ENCODE results near the gene HP. TPM values are rescaled to one million over a fixed set of nuclear protein-coding genes. Genes with fewer than 3 reads are reported as not detected.

Gene HP
- total and polyA plus RNA-seq, 10 of the 15 experiments (the other 5 are each of a cell fraction or from before 2014, with no cell fraction given): 10.8 TPM; not detected in 9

DNA sequence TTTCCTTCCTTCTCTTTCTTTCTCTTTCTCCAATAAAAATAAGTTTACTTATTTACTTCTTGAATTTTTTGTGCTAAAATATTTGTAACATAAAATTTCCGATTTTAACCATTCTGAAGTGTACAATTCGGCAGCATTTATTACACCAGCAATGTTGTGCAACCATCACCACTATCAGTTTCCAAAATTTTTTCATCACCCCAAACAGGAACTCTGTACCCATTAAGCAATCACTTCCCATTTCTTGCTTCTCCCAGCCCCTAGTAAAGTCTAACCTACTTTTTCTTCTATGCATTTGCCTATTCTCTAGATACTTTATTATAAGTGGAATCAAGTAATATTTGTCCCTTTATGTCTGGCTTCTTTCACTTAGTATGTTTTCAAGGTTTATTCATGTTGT is 2.5 kb upstream of the HP start:
- no peak overlapping the region for H3K27ac ChIP-seq (ENCODE audit: control insufficient read depth, insufficient read depth)
- RAD21 ChIA-PET (ENCODE audit: unreplicated experiment): no interaction called here
- H3K9ac ChIP-seq (ENCODE audit: control insufficient read depth, insufficient read depth, low read length): no peak overlapping the region
- in situ Hi-C loops (cut with MboI): no loop called here
- POLR2A ChIA-PET: no interaction called here
- FAIRE-seq (no peak), ATAC-seq (no peak), DNase-seq (ENCODE audit: low read depth, low spot score) (no peak)
- SMC1A ChIA-PET (ENCODE audit: uncharacterized antibody, unreplicated experiment): no interaction called here
- no peak overlapping the region for H3K4me2 ChIP-seq (ENCODE audit: control insufficient read depth, insufficient read depth)
- no peaks in the 10 kb centered on the region for H4K20me1 ChIP-seq (ENCODE audit: control insufficient read depth, insufficient read depth)
- no peaks in the 10 kb centered on the region for H3K4me1 ChIP-seq (ENCODE audit: control insufficient read depth, insufficient read depth, low read length)
- BruUV-seq (replicated peaks): no TSS peak
- 57% methylated on average over 2 of the region's 2 CpGs for WGBS (ENCODE audit: insufficient coverage, insufficient replicate concordance, low lambda C conversion rate, missing lambda C conversion rate)
- CTCF ChIA-PET: no interaction called here
- no peaks in the 10 kb centered on the region for H3K79me2 ChIP-seq (ENCODE audit: control insufficient read depth, insufficient read depth, low read length)
- H3K36me3 ChIP-seq (ENCODE audit: control insufficient read depth in 2 of 2, insufficient read depth in 2 of 2, low read length in 1 of 2): no peaks in the 10 kb centered on the region
- no peak for TF ChIP-seq NR2F1 (conservative IDR thresholded peaks at IDR 0.05)
- no peak for TF ChIP-seq MXI1 (IDR thresholded peaks at IDR 0.05; ENCODE audit: low read depth, low read length)
- TF ChIP-seq, protein P1, sequence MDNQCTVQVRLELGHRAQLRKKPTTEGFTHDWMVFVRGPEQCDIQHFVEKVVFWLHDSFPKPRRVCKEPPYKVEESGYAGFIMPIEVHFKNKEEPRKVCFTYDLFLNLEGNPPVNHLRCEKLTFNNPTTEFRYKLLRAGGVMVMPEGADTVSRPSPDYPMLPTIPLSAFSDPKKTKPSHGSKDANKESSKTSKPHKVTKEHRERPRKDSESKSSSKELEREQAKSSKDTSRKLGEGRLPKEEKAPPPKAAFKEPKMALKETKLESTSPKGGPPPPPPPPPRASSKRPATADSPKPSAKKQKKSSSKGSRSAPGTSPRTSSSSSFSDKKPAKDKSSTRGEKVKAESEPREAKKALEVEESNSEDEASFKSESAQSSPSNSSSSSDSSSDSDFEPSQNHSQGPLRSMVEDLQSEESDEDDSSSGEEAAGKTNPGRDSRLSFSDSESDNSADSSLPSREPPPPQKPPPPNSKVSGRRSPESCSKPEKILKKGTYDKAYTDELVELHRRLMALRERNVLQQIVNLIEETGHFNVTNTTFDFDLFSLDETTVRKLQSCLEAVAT (IDR thresholded peaks at IDR 0.05): no peak
- TF ChIP-seq IKZF1 (conservative IDR thresholded peaks at IDR 0.05): no peak
- no peak for TF ChIP-seq RAD51 (IDR thresholded peaks at IDR 0.05)
- TF ChIP-seq EP300 (IDR thresholded peaks at IDR 0.05; ENCODE audit: borderline replicate concordance in 1 of 2, control insufficient read depth in 1 of 2, low read depth in 2 of 2, low read length in 2 of 2): no peak
- TF ChIP-seq SMC3 (IDR thresholded peaks at IDR 0.05; ENCODE audit: borderline replicate concordance, low read length): no peak
- TF ChIP-seq POLR2A (IDR thresholded peaks at IDR 0.05; ENCODE audit: low read depth, low read length): no peak
- TF ChIP-seq CEBPB (IDR thresholded peaks at IDR 0.05; ENCODE audit: borderline replicate concordance in 1 of 2, low read depth in 2 of 2, low read length in 2 of 2): no peak
- TF ChIP-seq SP1 (IDR thresholded peaks at IDR 0.05; ENCODE audit: low read depth, low read length): no peak
- no peak for TF ChIP-seq BRCA1 (IDR thresholded peaks at IDR 0.05; ENCODE audit: low read depth, low read length)
- no peak for TF ChIP-seq HDGF (IDR thresholded peaks at IDR 0.05)
- TF ChIP-seq NFIC (IDR thresholded peaks at IDR 0.05; ENCODE audit: low read depth, low read length): no peak
- no peak for TF ChIP-seq MYB (IDR thresholded peaks at IDR 0.05; ENCODE audit: borderline replicate concordance, low read depth, low read length)
- no peaks in the 10 kb centered on the region for H3K27me3 ChIP-seq (replicated peaks in 1 of 2; ENCODE audit: control insufficient read depth in 2 of 2, insufficient read depth in 2 of 2, low read length in 1 of 2)
- no peak overlapping the region for H3K4me3 ChIP-seq
- intact Hi-C loops (cut with micrococcal nuclease; ENCODE audit: unreplicated experiment): no loop called here
- peaks cover 3% of the 10 kb centered on the region; the same call in 1 of the 3 replicates for H3K9me3 ChIP-seq (replicated peaks; ENCODE audit: control insufficient read depth, insufficient read depth, low read length)
- no peak overlapping the region for H2AFZ ChIP-seq (ENCODE audit: control insufficient read depth, low read depth, low read length)

All from GM12878 (cell line).